ENCODE measurements around the gene KCNJ12.
"Not testable (repeated sequence)": the region's sequence is repeated elsewhere in the genome, so short reads cannot be mapped to it uniquely, and the experiment has no call there.

The KCNJ12 gene

DNA sequence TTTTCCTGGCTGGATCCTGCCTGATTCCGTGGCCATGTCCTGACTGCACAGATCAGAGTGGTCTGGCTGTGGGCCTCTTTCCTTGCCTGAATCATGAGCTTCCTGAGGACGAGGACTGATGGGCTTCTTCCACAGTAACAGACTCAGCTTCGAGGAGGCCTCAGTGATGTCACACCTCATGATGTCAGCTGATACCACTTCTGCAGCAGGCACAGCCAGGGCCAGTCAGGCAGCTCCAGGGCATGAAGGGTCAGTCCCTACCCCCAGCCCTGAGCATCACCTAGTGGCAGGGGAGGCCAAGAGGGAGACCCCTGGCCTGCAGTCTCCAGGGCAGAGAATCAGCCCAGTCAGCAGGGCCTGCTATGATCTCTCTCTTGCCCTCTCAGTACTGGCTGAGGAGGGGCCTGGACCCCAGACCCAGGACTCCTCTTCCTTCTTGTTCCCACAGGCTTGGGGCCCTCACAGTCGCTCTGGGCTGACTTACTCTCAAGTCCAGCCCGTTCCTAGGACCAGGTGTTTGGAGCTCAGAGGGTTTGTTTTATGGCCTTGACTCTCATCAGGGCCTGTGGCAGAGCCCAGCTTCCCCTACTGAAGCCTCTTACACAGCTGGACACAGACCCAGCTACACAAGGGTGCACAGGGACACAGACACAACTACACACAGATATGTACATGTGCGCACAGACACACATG, 26.7 kb upstream of the KCNJ12 start:
- DNase-seq = not testable (repeated sequence)

DNA sequence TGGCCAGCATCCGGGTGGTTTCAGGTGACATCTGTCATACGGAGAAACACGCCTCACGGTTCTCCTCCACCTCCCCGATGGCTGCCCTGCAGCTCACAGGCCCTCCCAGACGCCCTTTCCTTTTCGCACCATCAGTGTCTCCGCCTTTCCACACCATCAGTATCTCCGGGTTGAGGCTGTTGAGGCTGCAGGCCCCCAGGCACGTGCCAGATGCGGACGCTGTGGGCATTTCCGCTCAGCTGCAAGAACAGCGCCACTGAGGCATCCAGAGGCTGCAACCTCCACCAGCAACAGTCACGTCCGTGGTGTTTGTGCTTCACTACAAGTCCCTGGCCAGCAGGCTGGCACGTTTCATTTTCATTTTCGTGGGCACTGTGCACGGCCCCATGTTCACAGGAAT, 25.7 kb upstream of the KCNJ12 start:
- DNase-seq = not testable (repeated sequence)

DNA sequence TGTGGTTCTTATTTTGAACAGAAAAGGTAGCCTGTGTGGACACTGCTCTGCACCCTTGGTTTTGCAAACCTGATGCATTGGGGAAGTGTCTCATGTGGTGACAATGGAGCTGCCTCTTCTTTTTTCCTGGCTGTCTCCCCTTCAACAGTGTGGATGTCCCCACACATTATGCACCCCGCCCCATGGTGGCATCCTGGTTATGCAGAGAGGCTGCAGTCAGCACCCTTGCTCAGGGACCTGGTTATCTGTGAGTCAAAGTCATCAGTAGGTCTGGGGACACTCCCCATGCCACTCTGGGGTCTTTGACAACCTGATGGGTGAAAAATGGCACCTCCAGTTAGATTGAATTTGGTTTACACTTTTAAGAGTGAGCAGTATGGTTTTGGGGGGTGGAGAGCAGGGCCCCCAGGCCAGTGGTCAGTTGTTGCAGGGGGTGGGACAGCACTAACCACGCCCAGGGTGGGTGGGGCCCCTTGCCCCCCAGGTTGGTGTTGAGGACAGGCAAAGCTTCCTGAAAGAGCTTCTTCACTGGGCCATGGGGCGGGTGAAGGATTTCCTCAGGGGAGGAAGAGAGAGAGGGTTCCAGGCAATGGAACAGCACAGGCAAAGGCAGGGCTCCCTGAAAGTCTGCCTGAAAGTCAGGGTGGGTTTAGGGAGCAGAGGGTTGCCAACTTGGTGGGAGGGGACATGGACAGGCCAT, 24.6 kb upstream of the KCNJ12 start:
- no peak for DNase-seq

DNA sequence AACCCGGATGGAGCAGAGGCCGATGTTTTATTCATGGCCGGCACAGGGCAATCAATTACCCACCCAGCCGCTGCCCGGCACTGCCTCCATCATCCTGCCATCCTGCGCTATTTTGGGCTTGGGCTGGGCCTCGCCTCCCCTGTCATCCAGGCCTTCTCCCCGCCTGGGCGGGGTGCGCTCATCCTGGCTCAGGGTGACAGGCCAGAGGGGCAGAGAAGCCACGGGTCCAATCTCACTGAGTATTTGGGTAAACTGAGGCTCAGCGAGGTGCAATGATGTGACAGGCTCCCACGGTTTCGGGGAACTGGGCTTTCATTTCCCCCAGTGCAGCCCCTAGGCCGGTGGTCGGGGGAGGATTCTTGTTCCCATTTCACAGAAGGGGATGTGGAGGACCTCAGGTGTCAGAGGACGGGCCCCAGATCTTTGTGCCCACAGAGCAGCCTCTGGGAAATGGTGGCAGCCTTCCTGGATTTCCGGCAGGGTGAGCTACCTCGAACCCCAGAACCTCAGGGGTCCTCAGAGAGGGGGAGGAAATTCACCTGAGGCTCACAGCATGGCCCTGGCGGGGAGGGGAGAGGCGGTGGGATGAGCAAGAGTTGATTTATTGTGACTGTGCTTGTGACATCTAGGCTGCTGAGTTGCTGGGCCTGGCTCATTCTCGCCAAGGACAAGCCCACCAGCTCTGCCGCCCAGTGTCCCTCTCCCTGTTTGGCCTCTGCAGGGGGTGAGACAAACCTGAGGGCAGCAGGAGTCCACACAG, 23.8 kb upstream of the KCNJ12 start:
- no peak for DNase-seq

DNA sequence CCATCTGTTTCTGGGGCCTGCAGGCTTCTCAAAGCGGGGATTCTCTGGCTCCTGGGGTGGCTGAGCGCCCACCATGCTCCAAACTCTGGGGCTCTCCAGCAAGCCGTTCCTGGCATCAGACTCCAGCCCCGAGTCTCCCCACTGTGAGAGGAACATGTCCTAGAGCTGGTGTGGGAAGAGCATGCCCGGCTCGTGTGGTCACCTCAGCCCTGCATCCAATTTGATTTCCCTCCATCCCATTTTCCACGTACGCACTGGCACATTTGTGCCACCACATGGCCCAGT, 23.2 kb upstream of the KCNJ12 start:
- DNase-seq = no peak

DNA sequence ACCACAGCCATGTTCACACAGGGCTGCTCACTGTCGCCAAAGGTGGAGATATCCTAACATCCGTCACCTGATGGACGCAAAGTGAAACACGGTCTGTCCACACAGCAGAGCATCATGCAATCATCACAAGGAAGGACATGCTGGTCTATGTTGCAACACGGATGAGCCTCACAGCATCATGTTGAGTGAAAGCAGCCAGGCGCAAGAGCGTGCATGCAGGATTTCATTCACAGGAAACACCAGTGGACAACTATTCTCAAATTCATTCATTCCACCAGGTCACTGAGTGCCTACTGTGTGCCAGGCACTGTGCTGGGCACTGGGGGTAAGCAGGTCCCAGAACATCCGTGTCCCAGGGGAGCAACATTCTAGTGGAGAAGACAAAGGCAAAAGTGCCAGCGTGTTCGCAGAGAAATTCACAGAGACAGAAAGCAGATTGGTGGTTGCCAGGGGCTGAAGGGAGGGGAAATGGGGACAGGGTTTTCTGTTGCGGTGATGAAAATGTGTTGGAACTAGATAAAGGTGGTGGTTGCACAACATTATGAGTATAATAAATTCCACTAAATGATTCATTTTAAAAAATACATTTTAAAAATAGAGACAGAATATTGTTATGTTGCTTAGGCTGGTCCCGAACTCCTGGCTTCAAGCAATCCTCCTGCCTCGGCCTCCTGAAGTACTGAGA, 22.7 kb upstream of the KCNJ12 start:
- no peak for DNase-seq

DNA sequence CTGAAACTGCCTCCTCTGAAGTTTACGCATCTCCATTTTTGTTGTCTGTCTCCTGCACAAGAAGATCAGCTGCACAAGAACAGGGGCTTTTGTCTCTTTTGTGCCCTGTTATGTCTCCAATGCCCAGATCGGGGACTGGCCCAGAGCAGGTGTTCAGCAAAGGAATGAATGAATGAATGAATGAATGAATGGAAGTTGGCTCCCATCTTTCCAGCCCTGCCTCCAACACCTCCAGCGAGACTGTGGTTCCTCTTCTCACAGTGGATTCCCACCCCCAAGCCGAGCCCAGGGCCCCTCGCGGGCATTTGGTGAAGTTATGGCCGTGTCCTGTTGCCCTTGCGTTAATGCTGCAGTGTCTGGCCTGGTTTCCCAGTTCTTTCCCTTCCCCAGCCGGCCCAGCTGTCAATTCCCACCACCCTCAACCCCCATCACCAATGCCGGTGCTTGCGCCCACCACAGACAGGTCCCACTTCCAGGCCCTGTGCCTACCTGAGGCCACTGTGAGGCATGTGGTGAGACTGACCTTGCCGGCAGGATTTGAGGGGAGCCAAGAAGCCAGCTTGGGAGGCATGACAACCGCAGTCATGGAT, 21.3 kb upstream of the KCNJ12 start:
- DNase-seq = no peak

DNA sequence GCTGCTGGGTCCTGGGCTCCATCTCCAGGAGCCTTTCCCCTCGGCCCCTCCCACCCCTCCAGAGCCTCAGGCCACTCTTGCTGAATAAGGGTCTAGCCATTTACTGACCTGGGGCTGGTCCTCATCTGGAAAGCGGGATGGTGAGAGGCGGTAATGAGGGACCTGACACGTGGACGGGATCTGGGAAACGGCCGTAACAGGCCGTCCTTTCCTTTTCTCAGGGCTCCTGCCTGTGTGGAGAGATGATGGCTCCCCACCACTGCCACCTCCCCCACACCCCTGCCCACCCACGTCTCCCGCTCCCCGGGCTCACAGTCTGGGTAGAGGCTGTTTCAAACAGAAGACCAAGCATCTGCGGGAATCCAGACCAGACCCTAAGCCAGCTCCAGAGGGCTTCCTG, 20.6 kb upstream of the KCNJ12 start:
- DNase-seq = no peak

DNA sequence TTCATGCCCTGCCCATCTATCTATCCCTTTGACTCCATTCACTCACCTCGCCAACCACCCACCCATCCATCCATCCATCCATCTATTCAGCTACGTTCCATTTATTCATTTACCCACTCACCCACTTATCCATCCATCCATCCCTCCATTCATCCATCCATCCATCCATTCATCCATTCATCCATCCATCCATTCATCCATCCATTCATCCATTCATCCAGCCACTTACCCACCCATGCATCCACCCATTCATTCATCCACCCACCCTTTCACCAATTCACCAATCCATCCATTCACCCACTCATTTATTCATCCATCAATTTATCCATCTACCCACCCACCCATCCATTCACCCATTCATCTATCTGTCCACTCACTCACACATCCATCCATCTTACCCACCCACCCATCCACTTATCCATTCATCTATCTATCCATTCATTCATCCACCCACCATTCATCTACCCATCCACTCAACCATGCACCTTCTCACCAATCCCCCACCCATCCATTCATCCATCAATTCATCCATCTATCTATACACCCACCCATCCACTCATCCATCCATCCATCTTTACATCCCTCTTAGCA, 19.5 kb upstream of the KCNJ12 start:
- DNase-seq = no peak

DNA sequence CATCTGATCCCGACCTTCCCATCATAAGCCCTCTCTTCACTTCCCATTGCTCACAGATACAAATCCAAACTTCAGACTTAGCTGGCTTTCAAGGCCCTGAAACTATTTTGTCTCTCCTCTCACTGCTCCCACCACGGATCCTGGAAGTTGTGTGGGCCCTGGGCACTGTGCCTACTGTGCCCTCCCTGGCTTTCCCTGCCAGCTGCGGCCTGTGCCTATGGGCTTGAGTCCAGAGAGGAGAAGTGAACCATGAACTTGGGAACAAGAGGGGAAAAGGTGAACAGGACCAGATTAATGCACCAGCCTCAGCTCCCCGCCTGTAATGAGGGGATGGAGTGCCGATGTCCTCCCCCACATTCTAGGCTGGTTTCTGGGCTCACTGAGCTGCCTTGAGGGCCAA, 18.9 kb upstream of the KCNJ12 start:
- DNase-seq = no peak

DNA sequence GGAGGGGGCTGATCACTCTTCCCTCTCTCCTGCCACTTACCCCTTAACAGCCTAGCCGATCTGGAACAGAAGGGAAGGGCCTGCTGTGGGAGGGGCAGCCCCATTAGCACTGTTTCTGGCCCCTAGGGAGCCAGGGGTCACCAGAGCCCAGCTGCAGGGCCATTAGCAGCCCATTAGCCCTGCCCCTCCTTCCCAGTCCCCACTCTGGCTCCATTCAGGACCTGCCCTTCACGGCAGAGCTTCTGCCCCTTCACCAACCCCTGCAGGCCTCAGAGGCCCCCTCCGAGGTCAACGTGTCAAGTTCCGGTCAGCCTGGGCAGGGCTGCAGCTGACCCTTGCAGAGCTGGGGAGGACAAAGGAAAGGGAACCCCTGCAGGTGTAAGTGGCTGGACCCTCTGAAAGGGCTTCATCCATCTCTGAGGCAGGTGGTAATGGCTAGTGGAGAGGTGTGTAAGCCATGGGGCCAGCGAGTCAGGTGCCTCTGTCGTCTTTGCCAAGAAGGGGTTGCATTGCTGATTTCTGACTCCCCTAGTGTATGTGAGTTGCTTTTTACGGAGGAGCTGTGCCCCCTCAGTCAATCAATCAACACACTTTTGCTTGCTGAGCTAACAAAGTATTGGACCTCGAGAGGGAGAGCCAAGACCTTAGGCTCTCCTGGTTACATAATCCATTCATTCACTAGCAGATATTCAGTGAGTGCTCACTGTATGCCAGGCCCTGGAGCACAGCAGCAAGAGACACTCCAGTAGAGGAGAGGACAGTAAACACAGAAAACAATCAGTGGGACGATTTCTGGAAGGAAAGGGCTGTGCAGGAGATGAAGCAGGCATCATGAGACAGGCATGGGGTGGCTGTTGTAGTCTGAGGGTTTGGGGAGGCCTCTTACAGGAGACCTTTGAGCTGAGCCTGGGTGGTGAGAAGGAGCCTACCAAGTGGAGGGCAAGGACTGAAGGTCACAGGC, 18.2 kb upstream of the KCNJ12 start:
- no peak for DNase-seq

DNA sequence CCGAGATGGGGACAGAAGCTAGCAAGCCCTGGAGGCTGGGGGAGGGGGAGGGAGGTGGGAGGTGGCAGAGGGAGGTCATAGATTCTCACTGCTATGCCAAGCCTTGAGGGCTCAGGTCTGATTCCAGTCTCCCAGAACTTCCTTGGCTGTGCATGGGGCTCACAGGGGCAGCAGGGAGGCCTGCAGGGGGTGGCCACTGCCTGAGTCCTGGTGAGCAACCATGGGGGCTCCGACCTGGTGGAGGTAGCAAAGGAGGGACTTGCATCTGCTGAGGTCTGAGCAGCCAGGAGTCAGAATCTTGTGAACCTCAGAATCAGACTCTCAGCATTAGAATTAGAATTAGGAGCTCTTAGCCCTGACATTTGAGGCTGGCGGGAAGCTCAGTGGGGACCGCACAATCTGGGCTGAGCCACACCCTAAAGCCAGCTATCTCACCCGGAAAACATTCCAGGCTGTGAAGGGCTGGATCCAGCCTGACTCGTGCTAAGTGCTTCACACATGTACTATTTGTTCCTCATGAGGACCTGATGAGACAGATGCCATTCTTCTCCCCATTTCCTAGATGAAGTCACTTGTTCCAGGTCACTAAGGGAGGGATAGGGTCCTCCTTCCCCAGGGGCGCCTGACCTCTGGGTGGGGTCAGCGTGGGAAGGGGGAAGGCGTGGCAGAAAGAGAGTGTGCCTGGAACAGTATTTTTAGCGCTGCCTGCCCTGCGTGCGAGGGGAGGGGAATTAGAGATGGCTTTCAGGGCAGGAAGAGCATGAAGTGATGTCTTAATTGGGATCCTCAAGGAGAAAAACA, 17.3 kb upstream of the KCNJ12 start:
- DNase-seq = no peak

DNA sequence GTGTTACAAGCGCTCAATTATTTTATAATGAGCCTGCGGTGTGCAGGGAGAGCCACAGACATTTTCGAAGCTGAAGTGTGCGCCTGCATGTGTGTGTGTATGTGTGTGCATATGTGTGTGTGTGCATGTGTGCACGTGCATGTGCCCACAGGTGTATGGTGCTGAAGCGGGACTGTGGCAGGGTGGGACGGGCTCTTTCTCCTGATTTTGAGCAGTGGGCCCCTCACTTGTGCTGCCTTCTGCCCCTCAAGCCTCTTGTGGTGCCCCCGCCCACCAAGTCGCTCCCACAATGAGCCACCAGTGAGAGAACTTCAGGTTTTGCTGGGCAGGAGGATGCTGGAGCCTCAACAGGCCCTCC, 16.7 kb upstream of the KCNJ12 start:
- DNase-seq = no peak

DNA sequence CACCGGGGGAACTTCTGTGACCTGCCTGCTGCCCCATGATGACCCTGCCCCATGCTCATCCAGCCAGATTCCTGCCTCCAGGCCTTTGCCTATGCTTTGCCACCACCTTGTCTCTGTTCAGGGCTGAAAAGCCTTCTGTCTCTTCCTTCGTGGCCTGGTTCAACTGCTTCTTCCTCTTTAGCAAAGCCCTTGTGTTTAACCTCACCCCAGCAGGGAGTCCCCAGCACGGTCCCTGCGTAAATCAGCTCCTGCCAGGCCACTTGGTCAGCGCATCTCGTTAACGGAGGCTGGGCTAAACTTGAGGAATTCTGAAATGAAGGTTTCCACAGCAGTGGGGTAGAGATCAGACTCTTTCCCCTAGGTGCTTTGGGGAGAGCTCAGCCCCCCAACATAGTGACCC, 16.1 kb upstream of the KCNJ12 start:
- DNase-seq = no peak

DNA sequence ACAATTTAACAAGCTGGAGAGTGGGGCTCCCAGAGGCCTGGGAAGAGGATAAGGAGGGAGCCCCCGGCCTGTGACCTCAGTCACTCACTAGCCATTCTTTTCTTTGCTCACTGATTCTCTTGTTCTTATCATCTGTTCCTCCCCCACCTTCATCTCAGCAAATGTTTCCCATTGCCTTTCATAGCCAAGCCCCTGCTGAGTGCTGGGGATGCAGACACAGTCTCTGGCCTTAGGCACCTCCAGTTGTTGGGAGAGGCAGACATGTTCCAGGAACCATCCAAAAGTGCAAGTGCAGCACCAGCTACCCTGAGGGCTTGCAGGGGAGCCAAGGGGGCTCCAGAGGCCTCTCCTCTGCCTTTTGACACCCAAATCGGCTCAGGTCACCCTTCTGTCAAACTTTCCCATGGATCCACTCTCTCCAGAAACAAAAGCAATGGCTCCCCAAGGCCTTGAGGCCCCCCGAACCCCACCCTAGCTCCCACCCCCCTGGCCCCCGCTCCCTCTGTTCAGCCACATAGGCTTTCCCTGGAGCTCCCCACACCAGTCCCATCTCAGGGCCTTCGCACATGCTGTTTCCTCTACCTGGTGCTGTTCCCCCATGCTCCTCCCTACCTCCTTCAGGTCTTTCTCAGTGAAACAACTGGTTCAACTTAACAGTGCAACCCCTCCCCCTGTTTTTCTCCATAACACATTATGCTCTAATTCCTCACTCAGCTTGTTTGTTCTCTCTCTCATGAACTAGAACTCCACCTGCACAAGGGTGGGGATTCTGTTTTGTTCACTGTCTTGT, 14.9 kb upstream of the KCNJ12 start:
- no peak for DNase-seq

DNA sequence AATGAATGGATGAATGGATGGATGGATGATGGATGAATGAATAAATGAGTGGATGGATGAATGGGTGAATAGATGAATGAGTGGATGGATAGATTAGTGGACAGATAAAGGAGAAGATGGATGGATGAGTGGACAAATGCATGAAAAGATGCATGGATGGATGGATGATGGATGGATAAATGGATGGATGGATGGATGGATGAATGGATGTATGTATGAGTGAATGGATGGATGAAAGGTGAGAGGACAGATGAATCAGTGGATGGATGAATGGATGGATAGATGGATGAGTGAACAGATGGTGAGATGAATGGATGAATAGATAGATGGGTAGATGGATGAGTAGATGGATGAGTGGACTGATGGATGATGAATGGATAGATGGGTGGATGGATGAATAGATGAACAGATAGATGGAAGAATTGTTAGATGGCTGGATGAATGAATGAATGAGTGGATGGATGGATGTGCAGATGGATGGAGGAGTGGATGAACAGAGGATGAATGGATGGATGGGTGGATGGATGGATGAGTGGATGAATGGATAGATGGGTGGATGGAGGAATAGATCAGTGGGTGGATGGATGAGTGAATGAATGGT, 13.7 kb upstream of the KCNJ12 start:
- DNase-seq = no peak

DNA sequence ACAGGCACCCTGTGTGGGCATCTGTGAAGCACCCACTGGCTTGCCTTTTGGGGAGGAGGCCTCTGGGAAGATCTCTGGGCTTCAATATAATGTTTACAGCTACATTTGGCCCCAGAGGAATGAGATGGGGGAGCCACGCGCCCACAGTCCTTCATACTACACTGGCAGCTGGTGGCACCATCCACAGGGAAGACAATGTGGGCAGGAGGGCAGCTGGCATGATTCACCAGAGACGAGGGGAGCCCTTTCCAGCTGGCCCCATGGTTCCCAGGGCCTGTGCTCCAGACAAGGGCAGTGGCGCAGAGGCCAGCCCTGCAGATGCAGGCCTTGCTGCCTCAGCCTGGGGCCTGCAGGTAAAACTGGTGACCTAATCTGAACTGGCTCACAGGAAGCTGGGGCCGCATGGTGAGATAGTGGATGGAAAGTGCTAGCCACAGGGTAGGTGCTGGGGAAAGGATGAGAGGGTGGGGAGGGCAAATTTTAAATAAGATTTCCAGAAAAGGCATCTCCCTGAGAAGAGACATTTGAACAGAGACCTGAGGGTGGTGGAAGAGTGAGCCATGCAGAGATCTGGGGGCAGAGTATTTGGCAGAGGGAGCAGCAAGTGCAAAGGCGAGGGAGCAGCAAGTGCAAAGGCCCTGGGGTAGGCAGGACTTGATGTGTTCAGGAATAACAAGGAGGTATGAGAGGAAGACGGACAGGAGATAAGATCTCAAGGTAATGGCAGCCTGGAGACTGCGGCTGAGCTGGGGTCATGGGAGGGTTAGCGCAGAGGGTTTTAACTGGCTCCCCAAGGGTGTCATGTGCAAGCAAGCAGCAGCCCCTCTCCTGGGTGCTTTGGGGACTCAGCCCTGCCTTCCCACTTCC, 12.1 kb upstream of the KCNJ12 start:
- no peak for DNase-seq

DNA sequence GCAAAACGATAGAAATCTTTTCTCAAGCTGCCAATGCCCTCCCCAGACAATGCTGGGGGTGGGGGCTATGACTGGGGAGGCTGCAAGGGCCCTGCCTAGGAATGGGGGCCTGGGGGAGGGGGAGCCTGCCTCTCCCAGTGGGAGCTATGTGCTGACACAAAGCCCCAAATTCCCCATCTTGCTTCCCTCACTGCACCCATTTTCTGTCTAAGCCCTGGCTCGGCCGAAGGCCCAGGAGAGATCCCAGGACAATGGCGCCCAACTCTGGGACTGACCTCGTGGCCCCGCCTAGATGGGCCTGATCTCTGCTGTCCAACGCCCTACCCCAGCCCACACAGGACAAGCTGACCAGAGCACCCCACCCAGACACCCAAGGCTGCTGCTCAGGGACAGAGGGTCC, 11.1 kb upstream of the KCNJ12 start:
- no peak for DNase-seq
